GM21825 (cell line): ENCODE measurements around the gene HEPN1.
A peak's percentile ranks its signal among the peaks of the same experiment; 100 is the strongest.

Experiments
- ATAC-seq: cut with Tn5 transposase; IDR thresholded peaks from one replicate; pipeline ENCODE4 v1.9.1; 2021; ENCODE audit warnings: mild to moderate bottlenecking, moderate library complexity; ENCODE audit not compliant: unreplicated experiment

HEPN1 gene

DNA sequence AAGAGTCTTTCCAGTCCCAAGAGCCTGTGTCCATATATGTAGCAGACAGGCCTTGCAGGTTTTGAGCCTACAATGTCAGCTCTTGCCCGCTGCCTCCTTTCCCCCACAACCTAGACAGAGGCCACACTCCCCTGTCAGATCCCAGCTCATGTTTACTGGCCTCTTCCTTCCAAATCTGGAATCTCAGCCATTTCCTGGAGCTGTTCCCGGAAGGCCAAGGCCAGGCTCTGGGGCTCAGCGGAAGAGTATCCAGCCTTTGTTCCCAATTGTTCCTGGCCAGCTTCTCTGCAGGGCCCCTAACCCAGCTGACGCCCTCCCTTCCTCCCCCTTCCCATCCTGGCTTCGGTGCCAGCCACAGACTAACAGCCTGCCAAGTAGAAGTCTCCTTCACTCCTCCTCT lies 20.3 kb upstream of the HEPN1 start:
- ATAC-seq = no peak

DNA sequence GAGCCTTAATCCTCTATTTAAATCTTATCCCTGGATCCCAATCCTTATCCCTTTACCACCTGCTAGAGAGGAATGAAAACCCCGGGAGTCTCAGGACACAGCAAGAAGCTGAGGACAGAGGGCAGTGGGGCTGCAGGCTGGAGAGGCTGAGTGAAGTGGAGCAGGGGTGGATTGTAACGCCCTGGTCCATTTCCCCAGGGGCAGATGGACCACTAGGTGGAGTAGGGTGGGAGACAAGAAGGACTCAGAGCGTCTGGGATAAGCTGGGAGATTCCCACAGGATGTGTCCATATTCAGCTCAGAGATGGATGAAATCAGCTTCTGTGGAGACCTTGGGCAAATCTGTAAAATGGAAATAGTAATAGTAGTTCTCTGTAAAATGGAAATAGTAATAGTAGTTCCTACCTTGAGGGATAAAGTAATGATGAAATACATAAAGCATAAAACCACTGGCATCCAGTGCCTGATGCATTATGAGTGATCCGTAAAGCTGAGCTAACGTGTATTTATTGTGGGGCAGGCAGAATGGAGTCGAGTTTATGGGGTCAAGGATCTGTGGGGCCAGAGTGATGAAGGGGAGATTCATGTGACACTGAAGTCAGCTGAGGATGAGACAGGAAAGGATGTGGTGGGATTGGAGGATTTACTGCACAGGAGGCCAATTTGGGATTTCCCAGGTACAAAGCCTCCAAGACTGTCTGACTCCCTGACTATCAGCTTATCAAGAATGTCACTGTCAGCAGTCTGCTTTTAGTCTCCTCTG lies 19.5 kb upstream of the HEPN1 start:
- ATAC-seq = no peak

DNA sequence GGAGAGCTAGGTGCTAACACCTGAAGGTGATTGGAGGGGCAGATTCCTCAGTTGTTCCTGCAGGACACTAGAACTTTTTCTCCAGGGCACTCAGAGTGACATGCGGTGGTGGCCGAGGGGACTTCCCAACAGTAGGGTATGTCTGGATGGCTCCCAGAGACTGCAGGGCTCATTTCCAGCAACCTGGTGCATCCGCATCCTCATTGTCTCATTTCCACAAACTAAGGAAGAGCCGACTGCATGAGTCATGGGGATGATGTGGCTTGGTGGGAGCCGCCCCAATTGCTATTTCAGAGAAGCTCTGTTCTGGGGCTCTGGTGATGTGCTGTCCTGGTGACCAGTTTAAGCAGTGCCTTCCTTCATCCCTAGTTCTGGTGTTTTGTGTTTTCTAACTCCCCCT lies 18.6 kb upstream of the HEPN1 start:
- ATAC-seq = no peak

DNA sequence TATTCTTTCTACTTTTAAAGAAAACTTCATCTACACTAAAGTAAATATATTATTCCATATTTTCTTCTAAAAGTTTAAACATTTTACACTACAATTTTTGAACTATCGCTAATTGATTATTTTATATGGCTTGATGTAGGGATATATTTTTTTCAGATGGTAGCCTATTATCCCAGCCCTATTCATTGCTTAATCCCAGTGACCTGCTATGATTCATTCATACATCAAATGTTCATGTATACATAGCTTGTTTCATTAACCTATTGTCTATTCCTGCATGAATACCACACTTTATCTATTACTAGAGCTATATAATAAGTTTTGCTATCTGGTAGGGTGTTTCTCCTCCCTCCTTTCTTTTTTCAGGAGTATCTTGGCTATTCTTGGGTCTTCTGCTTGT lies 16.4 kb upstream of the HEPN1 start:
- no peak for ATAC-seq

DNA sequence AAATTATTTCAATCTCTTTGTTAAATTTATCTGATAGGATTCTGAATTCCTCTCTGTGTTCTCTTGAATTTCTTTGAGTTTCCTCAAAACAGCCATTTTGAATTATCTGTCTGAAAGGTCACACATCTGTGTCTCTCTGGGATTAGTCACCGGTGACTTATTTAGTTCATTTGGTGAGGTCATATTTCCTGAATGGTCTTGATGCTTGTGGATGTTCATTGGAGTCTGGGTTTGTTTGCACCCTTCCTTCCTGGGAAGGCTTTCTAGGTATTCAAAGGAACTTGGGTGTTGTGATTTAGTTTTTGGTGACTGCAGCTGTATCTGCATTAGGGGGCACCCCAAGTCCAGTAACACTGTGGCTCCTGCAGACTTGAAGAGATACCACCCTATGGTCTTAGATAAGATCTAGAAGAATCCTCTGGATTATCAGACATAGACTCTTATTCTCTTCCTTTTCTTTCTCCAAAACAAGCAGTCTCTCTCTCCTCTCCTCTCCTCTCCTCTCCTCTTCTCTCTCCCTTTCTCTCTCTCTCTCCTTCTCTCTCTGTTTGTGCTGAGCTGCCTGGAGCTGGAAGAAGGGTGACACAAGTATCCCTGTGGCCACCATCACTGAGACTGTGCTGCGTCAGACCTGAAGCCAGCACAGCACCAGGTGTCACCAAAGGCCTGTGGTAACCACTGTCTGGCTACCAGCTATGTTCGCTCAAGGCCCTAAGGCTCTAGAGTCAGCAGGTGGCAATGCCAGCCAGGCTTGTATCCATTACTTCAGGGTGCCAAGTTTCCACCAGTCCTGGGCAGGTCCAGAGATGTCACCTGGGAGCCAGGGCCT lies 3.3 kb upstream of the HEPN1 start:
- ATAC-seq = no peak

DNA sequence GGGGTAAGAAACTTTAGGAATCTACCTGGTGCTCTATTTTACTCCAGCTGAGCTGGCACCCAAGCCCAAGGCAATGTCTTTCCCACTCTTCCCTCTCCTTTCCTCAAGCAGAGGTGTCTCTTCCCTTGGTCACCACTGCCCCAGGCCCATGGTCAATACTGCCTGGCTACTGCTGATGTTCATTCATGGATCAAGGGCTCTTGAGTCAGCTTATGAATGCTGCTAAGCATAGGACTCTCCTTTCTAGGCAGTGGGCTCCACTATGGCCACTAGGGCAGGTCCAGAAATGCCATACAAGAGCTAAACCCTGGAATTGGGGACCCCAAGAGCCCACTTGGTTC lies 2.7 kb upstream of the HEPN1 start:
- ATAC-seq = no peak

DNA sequence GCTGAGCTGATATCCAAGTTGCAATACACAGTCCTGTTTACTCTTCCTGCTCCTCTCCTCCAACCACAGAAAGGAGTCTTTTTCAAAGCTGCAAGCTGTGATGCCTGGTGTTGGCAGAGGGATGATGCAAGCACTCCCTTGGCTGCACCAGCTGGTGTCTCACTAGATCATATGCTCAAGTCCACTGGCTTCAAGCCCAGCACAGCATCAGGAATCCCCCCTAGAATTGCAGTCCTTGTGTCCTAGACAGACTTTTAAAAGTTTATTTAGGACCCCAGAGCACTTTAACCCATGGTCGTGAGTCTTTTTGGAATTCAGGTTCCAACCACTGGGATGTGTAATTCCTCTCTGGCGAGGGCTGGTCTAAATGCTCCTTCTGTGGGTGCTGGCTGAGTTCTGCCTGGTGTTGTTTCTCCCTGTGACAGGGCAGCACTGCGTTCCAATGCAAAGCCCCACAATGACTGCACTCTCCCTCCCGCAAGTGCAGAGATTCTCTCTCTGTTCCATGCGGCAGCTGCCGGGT lies 1.9 kb upstream of the HEPN1 start:
- ATAC-seq = no peak

DNA sequence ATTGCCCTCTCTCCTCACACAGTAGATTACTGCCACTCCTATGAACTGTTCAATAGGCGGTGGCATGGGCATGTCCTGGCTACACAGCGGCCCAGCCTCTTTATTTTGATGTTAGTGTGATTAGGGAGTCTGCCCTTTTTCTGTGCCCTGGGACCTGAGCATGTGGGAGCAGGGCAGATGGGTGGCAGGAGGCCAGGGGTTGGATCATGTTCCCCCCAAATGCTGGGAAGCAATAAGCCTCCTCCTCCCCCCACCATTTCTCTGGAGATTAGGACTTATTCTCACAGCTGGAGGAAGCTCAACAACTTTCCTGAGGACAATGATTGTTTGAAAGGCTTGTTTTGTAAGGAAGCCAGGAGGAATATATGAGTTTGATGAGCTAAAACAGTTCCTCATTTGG lies 848 bp downstream of the HEPN1 start:
- ATAC-seq = no peak

DNA sequence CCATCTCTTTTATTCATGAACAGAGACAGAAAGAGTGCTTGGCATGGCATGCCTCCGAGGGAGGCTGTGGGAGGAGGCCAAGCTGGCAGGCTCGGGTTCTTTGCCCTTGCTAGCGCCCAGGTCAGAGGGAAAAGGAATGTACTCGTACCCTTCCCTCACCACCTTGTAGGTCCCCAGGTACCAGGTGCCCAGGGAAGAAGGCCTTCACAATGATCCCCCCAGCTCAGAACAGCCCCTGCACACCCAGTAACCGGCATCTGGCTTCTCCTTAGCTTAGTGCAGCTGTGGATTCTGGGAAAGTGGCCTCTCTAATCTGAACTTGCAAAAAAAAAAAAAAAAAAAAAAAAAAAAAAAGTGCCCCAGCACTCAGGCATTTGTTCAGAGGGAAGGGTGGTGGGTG lies 1.3 kb downstream of the HEPN1 start:
- no peak for ATAC-seq

DNA sequence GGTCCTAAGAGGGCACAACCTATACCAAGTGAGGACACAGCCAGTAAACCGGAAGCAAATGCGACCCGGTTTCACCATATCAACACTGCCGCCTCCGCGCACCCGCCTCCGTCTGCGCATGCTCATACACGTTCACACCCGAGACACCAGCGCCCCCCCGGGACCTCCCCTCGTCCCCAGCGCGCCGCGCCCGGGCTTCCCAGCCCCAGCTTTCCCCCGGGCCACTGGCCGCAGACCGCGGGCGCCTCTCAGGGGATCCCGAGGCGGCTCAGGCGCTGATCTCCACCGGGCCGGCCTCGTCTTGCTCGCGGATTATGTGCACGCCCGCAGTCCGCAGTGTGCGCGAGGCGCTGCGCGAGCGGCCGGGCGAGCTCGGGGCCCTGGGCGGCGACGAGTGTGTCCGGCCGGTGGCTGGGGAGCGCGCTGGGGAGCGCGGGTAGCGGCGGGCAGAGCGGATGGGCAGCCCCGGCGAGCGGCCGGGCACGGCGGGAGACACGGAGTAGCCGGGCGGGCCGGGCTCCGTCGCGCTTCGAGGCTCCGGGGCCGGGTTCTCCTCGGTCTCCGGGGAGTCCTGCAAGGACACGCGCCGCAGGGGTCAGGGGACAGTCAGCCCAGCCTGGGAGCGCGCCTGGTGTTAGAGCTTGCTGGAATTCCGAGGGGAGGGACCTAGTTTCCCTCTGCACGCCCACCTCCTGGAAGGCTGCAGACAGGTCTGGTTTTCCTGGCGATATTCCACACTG lies 2.0 kb downstream of the HEPN1 start:
- peak; percentile 66 for ATAC-seq

DNA sequence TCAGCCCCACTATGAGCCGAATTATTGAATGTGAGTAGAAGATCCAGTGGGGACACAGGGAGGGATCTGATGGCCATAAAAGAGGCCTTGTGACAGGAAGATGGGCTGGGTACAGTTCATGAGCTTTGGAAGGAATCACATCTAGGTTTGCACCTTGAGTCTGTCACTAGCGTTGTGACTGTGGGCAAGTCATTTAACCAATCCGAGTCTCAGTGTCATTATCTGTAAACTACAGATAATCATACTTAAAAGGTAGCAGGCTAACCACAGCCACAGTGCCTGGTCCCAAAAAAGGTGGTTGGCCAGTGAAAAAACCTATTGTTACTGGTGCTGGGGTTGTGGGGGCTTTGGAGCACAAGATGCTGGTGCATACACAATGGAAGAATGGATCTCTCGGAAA lies 3.8 kb downstream of the HEPN1 start:
- ATAC-seq = no peak

DNA sequence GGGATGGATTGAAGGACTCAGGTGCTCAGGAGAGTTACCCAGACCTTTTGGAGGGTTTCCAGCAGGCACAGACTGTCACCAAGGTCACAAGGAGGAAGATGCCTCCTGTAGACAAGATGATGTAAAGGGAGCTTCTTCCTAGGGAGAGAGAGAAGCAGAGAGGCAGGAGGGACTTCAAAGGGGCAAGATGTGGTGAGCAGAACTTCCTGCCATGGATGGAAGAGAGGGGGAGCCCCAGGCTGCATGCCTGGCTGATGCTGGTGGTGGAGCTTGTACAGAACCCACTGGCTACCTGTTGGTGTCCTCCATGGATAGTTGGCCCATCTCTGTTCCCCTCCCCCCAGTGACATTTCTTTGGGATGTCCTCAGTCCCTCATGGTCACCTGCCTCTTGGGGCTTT lies 4.2 kb downstream of the HEPN1 start:
- ATAC-seq = no peak

DNA sequence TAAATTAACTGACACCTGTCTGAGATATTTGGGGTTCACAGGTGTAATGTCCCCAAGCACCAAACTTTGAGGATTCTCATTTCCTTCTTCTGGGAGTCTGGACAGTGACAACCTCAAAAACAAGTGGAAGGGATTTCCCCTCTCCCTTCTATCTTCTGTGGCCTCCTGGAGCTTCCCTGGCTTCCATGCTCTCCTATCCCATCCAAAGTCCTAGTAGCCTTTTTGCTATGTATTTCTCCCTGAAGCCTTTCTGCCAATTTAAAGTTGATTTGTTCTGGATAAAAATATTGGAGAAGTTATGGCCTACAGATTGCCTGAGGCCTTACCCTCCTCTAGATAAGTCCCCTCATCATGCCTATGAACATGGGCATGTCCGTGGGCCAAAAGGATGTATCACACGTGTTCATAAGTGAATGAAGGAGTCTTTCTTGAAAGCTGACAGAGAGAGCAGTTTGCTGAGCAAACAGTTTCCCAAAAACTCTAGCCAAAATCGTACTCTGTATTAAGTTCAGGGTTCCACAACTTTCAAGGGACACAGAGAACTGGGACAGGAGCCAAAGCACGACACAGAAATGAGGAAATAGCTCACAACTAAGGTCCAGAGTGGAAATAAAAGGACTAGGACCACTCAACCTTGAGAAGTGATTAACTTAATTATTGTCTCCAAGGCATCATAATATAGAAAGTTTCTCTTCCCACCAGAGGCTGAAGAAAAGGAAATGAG lies 10.1 kb downstream of the HEPN1 start:
- no peak for ATAC-seq

DNA sequence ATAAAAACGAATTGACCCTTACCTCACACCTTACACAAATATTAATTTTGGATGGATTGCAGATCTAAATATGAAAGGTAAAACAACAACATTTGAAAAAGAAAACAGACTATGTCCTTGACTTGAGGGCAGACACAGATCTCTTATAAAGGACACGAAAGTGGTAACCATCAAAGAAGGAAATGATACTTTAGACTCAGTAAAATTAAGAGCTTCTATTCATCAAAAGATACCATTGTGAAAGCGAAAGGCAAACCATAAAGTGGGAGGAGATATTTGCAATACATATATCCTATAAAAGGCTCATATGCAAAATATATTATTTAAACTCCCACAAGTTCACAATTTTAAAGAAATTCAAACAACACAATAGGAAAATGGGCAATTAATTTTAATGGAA lies 11.7 kb downstream of the HEPN1 start:
- peak; percentile 89 for ATAC-seq

DNA sequence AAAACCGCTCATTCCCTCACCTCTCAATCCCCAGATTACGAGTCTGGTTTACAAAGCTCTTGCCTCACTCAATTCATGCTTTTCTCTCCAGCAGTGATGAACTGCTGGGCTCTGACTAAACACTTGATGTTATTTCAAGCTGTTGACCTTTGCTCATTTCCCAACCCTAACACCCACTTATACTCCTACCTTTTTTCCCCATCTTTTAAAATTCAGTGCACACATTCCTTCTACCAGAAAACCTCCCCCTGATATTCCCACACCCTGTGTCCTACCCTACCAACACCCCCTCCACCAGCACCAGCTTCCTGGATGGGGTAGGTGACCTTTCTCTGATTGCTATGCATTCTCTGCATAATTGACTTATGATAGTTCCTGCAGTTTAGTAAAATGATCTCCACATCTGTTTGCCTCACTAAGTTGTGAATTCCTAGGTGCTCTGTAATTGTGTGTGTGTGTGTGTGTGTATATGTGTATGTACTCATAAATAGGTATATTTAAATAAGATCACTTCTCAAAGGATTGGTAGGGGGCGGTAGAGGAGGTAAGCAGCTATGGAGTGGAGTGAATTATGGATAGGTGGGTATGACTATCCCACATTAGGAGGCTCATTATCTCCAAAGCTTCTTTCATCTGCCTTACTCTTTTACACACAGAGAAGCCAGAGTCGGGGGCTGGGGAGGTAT lies 16.0 kb downstream of the HEPN1 start:
- no peak for ATAC-seq

DNA sequence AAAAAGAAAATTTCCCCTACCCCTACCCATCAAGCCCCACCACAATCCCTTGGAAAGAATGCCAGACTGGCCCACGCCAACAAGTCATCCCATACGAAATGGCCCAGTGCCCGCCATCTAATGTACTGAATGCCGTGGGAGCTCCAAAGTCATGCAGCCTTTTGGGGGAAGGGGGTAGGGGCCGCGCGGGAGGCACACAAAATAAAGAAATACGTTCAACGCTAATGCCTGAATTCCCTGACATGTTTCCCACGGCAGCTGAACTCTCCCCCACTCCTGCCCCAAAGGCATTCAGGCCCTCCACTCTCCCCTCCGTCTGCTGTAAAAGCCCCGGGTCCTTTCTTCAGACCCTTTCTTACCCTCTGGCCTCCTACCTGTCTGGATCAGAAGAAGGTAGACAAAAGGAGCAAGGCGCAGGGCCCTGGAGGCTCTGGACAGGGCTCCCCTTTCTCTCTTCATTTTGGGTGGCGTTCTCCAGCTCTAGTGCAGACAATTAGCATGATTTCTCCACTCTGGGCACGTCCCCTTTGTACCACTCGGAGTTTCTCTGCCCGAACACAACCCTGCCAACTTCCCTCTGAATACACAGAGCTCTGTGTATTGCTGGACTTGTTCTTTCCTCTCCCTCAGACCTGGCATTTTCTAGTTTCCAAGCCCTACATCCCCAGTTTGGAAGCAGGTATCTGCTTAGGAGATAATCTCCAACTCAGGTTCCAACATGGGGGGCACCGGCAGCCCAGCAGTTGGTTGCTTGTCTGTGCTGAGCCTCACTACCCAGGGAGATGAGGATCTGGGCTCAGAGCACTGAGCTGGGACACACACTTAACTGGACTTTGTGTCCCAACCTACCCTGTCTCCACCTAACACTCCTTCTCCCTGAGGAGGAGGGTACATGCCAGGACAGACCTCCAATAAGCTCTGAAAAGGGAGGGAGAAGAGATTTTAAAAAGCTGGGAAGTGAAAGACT lies 16.8 kb downstream of the HEPN1 start, which contains the start of gene HEPACAM:
HEPACAM (minus strand) TSS at position 500 of the 967 bp plus-strand sequence; CDS start at position 459, 41 bp downstream.
- no peak for ATAC-seq

DNA sequence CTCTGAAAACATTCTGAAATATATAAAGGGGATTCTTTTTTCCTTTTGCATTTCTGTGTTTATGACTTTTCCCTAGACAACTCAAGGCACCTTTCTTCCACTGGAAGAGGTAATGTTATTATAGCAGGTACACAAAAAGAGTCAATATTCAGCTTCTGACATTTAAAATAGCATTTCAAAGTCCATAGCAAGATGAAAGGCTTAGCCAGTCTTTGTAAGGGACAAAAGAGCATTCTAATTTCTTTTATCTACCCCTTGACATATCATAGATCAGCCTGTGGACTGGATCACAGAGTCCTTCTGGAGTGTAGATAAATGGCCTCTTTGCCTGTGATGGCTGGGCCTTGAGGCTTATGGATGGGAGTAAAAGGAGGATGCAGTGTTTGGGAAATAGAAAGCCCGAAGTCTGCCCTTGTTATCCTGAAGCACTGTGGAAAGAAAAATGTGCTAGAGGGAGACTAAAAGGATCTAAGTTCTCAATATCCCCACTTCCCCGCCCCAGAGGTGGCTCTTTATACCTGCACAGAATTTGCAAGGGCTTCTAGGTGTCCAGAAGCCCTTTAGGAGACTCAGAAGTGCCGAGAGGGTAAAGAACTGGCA lies 18.4 kb downstream of the HEPN1 start:
- no peak for ATAC-seq

DNA sequence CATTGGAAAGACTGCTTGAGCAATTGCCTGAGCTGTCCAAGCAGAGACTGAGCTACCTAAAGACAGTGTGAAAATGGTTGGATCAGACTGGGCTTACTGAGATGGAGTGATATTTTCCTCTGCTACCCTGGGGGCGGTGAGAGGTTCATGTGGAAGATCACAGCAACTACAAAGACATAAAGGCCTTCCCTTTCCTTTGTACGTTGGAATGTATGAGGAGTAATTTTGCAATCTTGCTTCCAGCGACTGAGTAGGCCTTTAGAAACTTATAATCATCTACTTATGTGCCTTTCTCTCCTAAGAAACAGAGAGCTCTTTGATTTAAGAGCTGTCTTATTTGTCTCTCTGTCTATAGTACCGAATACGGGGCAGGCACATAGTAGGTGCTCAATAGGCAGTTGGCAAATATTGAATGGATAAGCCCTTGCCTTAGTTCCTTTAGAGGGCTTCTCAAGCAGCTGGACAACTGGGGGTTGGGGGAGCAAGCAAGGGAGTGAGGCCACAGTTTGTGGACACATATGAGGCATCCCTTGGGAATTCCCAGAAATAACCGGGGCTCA lies 19.2 kb downstream of the HEPN1 start:
- no peak for ATAC-seq
